Activated T-cell treated with anti-CD3 and anti-CD28 coated beads, Interleukin-2, amount 50 U/mL, for 72 hours (primary cell): Measurements from ENCODE around the gene PTPDC1. TPM values are rescaled to one million over a fixed set of nuclear protein-coding genes. Genes with fewer than 3 reads are reported as not detected.
"Not testable (repeated sequence)": the region's sequence is repeated elsewhere in the genome, so short reads cannot be mapped to it uniquely, and the experiment has no call there.

Experiments used
- ATAC-seq, 2 donors: fragments of 150-1000 bp; cut with Tn5 transposase; replicated peaks in 1 of 2; 2 replicates each; pipeline ENCODE4 v1.10.0; 2021; ENCODE audit warnings: moderate library complexity in 2 of 2, mild to moderate bottlenecking in 1 of 2
- DNase-seq, 2 donors: peaks; one replicate each; pipeline ENCODE4 v3.0.0; 2021 to 2022; ENCODE audit warnings: mixed read lengths in 1 of 2
- H3K27ac Mint-ChIP-seq: one replicate; pipeline ENCODE4 v1.8.0; 2022; ENCODE audit warnings: mild to moderate bottlenecking, moderate library complexity, mixed read lengths
- H3K27me3 Mint-ChIP-seq: one replicate; pipeline ENCODE4 v1.8.0; 2022; ENCODE audit warnings: low read depth, mixed read lengths
- H3K36me3 Mint-ChIP-seq, 2 donors: one replicate each; pipeline ENCODE4 v1.8.0; 2022; ENCODE audit warnings: mixed read lengths in 2 of 2, mild to moderate bottlenecking in 1 of 2; ENCODE audit not compliant: insufficient read depth in 2 of 2
- H3K4me1 Mint-ChIP-seq: one replicate; pipeline ENCODE4 v1.8.0; 2022; ENCODE audit warnings: low read depth, mixed read lengths
- H3K4me3 Mint-ChIP-seq, 2 donors: one replicate each; pipeline ENCODE4 v1.8.0; 2022; ENCODE audit warnings: mild to moderate bottlenecking in 2 of 2, mixed read lengths in 2 of 2, moderate library complexity in 2 of 2
- H3K9me3 Mint-ChIP-seq, 2 donors: one replicate each; pipeline ENCODE4 v1.8.0; 2022; ENCODE audit warnings: mixed read lengths in 2 of 2
- total RNA-seq, 2 donors: library from RNA; stranded (reverse); gene quantifications; one replicate each; pipeline ENCODE4 v1.2.3, GENCODE V29; 2022

Gene PTPDC1
- total RNA-seq, 2 donors from 2014 or later = 9.2 to 10.0 TPM

DNA sequence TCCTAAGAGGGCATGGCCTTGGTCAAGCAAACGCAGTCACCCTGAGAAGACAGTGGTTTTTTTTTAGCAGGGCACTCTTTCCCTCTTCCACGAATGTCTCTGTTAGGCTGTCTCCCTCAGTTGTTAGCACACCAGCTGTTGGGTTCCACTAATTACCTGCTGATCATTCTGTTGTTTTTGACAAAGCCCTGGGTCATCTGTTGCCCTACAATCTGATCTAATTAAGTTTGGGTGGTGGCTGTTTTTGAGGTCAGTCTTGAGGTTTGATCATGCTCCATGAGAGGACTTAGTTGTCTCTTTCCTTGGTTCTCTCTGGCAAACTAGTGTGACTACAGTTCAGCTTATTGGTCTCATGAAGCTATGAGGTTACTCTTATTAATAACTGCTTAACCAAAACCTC is 5.0 kb upstream of the PTPDC1 start:
- Mint-ChIP-seq H3K9me3 (no peaks in the 10 kb centered on the region), H3K4me3 (no peak overlapping the region), H3K27me3 (no peaks in the 10 kb centered on the region), H3K4me1 (peaks cover 6% of the 10 kb centered on the region), H3K27ac (no peak overlapping the region), H3K36me3 (no peaks in the 10 kb centered on the region)
- ATAC-seq (no peak), DNase-seq (no peak)

DNA sequence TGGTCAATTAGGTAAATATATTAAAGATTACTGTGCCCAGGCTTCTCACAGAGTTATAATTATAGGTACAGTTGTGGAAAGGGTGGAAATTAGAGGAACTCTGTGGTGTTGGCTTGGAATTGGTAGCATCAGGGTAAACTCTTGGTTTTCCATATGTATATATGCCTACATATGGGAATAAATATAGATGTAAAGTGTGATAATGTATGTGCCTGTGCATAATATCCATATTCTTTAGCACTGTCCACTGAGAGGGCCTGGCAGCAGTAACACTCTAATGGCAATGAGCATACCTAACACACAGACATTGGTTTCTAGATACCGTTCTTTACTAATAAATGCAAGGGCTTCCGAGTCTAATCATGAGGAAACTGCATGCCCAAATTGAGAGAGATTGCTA is 4.0 kb upstream of the PTPDC1 start:
- no peak overlapping the region for H3K4me3 Mint-ChIP-seq
- DNase-seq (no peak), ATAC-seq (no peak)
- peaks cover 6% of the 10 kb centered on the region for H3K4me1 Mint-ChIP-seq
- H3K36me3 Mint-ChIP-seq = no peaks in the 10 kb centered on the region
- H3K9me3 Mint-ChIP-seq = no peaks in the 10 kb centered on the region
- H3K27ac Mint-ChIP-seq = no peak overlapping the region
- no peaks in the 10 kb centered on the region for H3K27me3 Mint-ChIP-seq

DNA sequence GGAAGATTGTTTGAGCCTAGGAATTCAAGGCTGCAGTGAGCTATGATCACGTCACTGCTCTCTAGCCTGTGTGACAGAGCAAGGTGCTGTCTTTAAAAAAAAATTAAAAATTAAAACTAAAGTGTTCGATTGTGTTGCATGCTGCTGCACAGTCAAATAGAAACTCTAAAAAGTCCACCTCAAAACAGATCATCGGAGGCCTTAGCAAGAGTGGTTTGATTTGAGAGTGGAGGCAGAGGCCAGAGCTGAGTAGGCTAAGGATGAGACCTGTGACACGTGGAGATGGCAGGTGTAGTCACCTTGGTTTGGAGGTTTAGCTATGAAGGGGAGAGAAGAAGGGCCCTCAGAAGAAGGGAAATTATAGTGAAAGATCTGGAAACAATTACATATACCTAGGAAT is 2.8 kb upstream of the PTPDC1 start:
- Mint-ChIP-seq H3K36me3 (no peaks in the 10 kb centered on the region), H3K4me1 (peaks cover 6% of the 10 kb centered on the region), H3K27me3 (no peaks in the 10 kb centered on the region), H3K9me3 (no peaks in the 10 kb centered on the region), H3K27ac (no peak overlapping the region), H3K4me3 (no peak overlapping the region)
- DNase-seq = peak in 1 of 2 donors; percentile 7
- ATAC-seq = peak; percentile 49 to 81

DNA sequence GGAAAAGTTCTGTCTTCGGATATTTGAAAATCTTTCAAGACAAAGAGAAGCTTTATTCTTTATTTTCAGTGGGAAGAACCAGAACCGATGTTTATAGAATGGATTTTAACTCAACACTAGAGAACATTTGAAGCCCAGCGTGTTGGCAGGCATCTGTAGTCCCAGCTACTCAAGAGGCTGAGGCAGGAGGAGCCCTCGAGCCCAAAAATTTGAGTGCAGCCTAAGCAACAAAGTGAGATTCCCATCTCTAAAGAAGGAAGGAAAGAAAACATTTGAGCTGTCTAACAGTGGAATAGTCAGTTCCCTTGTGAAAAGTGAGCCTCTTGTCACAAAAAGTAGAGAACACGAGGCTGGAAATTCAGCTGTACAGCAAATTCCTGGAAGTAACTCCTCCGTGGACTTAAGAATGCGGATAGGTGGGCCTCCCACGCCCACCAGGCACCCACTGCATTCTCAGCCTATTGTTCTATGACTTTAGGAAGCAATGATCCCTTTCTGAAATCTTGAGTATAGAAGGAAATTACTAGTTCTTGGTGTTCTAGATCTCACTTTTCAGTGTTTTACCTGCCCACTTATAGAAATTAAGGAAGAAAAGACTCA is 2.3 kb upstream of the PTPDC1 start:
- H3K4me1 Mint-ChIP-seq = peaks cover 6% of the 10 kb centered on the region
- H3K27ac Mint-ChIP-seq = no peak overlapping the region

DNA sequence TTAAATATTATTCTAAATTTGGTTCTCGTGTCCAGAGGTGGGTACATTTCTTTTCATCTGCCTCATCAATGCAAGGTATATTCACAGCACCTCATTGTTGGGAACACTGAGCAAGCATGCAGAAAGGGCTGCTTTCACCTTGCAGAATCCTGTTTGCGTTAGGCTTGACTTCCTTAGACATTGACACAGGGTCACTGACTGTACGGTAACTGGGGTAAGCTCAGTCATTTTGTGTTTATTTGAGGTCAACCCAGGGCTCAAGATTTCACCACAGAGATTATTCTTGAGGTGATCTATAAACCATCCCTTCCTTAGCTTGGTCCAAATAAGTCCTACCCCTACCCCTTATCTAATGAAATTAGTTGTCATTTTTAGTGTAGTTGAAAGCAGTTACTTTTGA is 1.7 kb upstream of the PTPDC1 start:
- H3K9me3 Mint-ChIP-seq = no peaks in the 10 kb centered on the region
- H3K4me3 Mint-ChIP-seq = no peak overlapping the region
- peak in 1 of 2 donors; percentile 39 for ATAC-seq
- H3K36me3 Mint-ChIP-seq = no peaks in the 10 kb centered on the region
- DNase-seq = no peak
- H3K27me3 Mint-ChIP-seq = no peaks in the 10 kb centered on the region
- peaks cover 6% of the 10 kb centered on the region for H3K4me1 Mint-ChIP-seq
- H3K27ac Mint-ChIP-seq = no peak overlapping the region

More for the DNA sequence above, 2.3 kb upstream of the PTPDC1 start:
- Mint-ChIP-seq H3K27me3 (no peaks in the 10 kb centered on the region), H3K36me3 (no peaks in the 10 kb centered on the region), H3K4me3 (no peak overlapping the region), H3K9me3 (no peaks in the 10 kb centered on the region)
- ATAC-seq = no peak
- no peak for DNase-seq

DNA sequence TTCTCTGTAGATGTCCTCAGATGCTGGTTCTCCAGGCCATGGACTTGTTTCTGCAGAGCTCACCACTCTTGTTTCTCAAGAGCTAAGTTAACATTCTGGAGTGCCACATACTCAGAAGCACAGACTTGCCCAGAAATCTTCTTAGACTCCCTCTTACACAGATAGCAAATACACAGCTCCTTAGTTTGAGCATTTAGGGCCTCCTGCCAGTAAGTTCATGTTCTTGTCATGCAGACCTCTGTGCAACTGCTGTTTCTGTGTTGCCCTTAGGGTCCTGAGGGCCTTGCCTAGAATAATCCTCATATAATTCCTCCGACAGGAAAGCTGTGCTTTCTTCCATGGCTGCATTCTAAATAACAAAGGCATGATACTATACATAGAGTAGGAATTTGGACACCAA is 1.3 kb upstream of the PTPDC1 start:
- Mint-ChIP-seq H3K9me3 (no peaks in the 10 kb centered on the region), H3K36me3 (no peaks in the 10 kb centered on the region), H3K4me1 (peaks cover 6% of the 10 kb centered on the region), H3K27ac (no peak overlapping the region), H3K27me3 (no peaks in the 10 kb centered on the region), H3K4me3 (no peak overlapping the region)
- DNase-seq (no peak), ATAC-seq (peak in 1 of 2 donors; percentile 5)

DNA sequence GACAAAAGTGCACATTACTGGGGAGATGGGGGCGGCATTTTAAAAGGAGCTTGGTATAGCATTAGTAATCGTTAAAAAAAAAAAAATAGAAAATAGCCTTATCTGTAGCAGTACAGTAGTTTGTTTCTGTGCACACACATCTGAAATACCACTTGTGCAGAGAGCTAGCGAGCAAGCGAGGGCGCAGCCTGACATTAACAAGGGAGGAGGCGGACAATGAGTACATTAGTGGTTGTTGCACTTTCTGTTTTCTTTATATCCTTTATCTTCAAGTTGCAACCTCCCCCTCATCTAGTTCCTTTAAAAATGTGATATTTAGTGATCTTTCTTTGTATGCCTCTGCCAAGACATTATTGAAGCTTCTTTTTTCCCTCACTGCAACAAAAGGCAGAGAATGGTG is 880 bp upstream of the PTPDC1 start:
- ATAC-seq (no peak), DNase-seq (no peak)
- H3K27me3 Mint-ChIP-seq = no peaks in the 10 kb centered on the region
- no peaks in the 10 kb centered on the region for H3K9me3 Mint-ChIP-seq
- peaks cover 6% of the 10 kb centered on the region for H3K4me1 Mint-ChIP-seq
- no peaks in the 10 kb centered on the region for H3K36me3 Mint-ChIP-seq
- no peak overlapping the region for H3K27ac Mint-ChIP-seq
- H3K4me3 Mint-ChIP-seq = no peak overlapping the region

DNA sequence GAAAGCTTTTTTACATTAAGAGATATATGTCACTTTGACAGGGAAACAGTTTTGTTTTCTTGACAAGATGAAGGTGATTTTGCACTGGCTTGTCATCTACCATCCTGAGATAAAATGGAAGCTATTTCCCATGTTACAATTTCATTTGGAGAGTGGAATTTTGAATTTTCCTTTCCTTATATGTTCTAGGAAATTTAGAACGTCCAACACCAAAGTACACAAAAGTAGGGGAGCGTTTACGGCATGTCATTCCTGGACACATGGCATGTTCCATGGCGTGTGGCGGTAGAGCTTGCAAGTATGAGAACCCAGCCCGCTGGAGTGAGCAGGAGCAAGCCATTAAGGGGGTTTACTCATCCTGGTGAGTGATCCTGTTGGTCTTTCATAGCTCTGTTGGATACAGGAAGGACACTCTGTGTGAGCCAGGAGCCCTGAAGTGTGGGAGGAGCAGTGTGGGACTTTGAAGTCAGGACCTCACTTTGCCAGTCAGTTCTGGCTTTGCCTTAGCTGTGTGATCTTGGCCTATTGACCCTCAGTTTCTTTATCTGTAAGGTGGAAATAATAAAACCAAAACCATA is 887 bp downstream of the PTPDC1 start:
- H3K27me3 Mint-ChIP-seq = no peaks in the 10 kb centered on the region
- H3K4me1 Mint-ChIP-seq = peaks cover 6% of the 10 kb centered on the region
- H3K9me3 Mint-ChIP-seq = no peaks in the 10 kb centered on the region
- ATAC-seq (no peak), DNase-seq (no peak)
- H3K4me3 Mint-ChIP-seq = no peak overlapping the region
- H3K27ac Mint-ChIP-seq = no peak overlapping the region
- no peaks in the 10 kb centered on the region for H3K36me3 Mint-ChIP-seq

DNA sequence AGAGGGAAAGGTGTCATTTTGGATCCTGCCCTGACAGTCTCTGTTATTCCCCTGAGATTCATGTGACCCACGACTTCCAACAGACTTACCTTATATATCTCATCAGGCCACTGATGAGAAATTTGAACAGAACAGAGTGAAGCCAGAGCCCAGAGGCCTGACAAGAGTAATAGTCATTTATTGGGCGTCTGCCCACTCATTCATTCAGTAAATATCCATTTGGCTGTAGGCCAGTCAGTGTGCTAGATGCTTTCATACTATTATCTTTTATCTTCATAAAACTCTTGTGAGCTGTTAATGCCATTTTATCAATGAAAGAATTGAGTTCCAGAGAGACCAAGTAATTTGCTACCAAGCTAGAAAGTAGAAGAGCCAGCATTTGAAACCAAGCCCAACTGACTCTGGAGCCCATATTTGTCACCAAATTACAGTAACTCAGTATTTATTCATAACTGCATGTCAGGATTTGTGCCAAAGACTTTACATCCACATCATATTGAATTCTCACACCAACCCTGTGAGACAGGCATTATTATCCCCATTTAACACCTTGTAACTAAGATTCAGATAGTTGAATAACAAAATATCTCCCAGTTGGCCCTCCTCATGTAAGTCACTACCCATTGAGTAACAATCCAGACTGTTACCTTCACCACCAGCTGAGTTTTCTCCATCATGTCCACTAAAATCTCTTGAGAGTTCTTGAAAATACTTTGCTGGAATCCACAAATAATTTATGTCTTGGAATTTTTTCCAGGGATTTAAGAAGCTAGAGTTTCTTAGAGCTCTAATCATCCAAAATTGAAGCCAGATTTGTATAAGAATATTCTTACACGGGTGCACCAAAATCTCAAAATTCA is 2.5 kb downstream of the PTPDC1 start:
- H3K27ac Mint-ChIP-seq = peak overlapping the region; percentile 14
- H3K36me3 Mint-ChIP-seq = no peaks in the 10 kb centered on the region
- DNase-seq (no peak), ATAC-seq (no peak)
- H3K4me3 Mint-ChIP-seq = no peak overlapping the region
- H3K27me3 Mint-ChIP-seq = no peaks in the 10 kb centered on the region
- peaks cover 1% of the 10 kb centered on the region for H3K4me1 Mint-ChIP-seq
- H3K9me3 Mint-ChIP-seq = no peaks in the 10 kb centered on the region

DNA sequence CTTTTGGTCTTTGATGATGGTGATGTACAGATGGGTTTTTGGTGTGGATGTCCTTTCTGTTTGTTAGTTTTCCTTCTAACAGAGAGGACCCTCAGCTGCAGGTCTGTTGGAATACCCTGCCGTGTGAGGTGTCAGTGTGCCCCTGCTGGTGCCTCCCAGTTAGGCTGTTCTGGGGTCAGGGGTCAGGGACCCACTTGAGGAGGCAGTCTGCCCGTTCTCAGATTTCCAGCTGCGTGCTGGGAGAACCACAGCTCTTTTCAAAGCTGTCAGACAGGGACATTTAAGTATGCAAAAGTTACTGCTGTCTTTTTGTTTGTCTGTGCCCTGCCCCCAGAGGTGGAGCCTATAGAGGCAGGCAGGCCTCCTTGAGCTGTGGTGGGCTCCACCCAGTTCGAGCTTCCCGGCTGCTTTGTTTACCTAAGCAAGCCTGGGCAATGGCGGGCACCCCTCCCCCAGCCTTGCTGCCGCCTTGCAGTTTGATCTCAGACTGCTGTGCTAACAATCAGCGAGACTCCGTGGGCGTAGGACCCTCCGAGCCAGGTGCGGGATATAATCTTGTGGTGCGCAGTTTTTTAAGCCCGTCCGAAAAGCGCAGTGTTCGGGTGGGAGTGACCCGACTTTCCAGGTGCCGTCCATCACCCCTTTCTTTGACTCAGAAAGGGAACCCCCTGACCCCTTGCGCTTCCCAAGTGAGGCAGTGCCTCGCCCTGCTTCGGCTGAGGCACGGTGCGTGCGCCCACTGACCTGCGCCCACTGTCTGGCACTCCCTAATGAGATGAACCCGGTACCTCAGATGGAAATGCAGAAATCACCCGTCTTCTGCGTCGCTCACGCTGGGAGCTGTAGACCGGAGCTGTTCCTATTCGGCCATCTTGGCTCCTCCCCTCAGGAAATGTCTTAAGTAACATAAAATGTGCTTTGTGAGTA is 10.2 kb downstream of the PTPDC1 start:
- ATAC-seq, H3K9me3 Mint-ChIP-seq, H3K27ac Mint-ChIP-seq, H3K4me3 Mint-ChIP-seq, H3K4me1 Mint-ChIP-seq, H3K27me3 Mint-ChIP-seq, DNase-seq, H3K36me3 Mint-ChIP-seq: not testable (repeated sequence)

DNA sequence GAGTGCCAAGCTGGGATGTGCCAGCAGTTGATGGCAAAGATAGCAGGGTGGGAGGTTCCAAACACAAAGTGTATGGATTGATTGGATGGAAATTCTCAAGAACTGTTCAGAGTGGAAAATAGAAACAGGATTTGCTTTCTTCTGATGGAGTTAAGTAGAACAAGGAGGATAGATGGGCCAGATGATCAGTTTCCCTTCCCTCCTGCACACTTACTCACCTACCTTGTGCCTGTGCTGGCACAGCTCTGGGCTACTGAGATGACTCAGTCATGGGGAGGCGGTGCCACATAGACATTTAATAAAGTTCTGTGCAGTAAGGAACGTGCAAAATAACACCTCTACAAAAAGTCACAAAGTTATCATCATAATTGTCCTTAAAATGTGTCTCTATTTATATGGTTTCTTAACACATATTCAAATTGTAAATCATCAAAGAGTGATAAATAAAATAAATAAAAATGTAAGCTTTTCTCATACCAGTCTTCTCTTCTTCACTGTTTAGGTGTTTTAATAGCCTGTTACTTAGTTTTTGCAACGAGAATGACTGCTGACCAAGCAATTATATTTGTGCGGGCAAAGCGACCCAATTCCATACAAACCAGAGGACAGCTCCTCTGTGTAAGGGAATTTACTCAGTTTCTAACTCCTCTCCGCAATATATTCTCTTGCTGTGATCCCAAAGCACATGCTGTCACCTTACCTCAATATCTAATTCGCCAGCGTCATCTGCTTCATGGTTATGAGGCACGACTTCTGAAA is 12.7 kb downstream of the PTPDC1 start:
- H3K4me3 Mint-ChIP-seq = no peak overlapping the region
- DNase-seq (no peak), ATAC-seq (peak; percentile 46 to 60)
- peaks cover 15% of the 10 kb centered on the region for H3K4me1 Mint-ChIP-seq
- H3K36me3 Mint-ChIP-seq = no peaks in the 10 kb centered on the region
- no peak overlapping the region for H3K27ac Mint-ChIP-seq
- no peaks in the 10 kb centered on the region for H3K27me3 Mint-ChIP-seq
- H3K9me3 Mint-ChIP-seq = no peaks in the 10 kb centered on the region

DNA sequence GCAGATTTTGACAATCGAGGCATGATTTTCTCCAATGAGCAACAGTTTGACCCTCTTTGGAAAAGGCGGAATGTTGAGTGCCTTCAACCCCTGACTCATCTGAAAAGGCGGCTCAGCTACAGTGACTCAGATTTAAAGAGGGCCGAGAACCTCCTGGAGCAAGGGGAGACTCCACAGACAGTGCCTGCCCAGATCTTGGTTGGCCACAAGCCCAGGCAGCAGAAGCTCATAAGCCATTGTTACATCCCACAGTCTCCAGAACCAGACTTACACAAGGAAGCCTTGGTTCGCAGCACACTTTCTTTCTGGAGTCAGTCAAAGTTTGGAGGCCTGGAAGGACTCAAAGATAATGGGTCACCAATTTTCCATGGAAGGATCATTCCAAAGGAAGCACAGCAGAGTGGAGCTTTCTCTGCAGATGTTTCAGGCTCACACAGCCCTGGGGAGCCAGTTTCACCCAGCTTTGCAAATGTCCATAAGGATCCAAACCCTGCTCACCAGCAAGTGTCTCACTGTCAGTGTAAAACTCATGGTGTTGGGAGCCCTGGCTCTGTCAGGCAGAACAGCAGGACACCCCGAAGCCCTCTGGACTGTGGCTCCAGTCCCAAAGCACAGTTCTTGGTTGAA is 13.6 kb downstream of the PTPDC1 start:
- H3K9me3 Mint-ChIP-seq = no peaks in the 10 kb centered on the region
- H3K4me1 Mint-ChIP-seq = peaks cover 15% of the 10 kb centered on the region
- H3K27me3 Mint-ChIP-seq = no peaks in the 10 kb centered on the region
- H3K4me3 Mint-ChIP-seq = no peak overlapping the region
- ATAC-seq (no peak), DNase-seq (no peak)
- no peak overlapping the region for H3K27ac Mint-ChIP-seq
- H3K36me3 Mint-ChIP-seq = no peaks in the 10 kb centered on the region
